Keratinocyte (primary cell): ENCODE measurements around the gene OR51V1. TPM values are rescaled to one million over a fixed set of nuclear protein-coding genes. Genes with fewer than 3 reads are reported as not detected.

Source experiments
- DNase-seq: peaks from one replicate; pipeline ENCODE4 v3.0.0-alpha.2; 2011; ENCODE audit warnings: low read depth, missing footprints, low spot score
- FAIRE-seq: peaks from 2 replicates; lab custom pipeline; 2011; peaks lifted over from hg19 to GRCh38; lab: Jason Lieb, UNC
- H2AFZ ChIP-seq: 2 replicates; pipeline ENCODE4 v1.6.0; 2012; ENCODE audit warnings: low read length, control low read depth, inconsistent platforms; ENCODE audit not compliant: control insufficient read depth
- H3K27ac ChIP-seq: 2 replicates; pipeline ENCODE4 v1.5.1; 2011; ENCODE audit warnings: low read length; ENCODE audit not compliant: control insufficient read depth, insufficient read depth
- H3K27me3 ChIP-seq: 3 replicates; pipeline ENCODE4 v1.6.0; 2011; ENCODE audit warnings: low read length; ENCODE audit not compliant: control insufficient read depth, insufficient read depth; ENCODE audit errors: extremely low read depth
- H3K36me3 ChIP-seq, 2 experiments: 2 replicates in 1 of 2; 3 replicates in 1 of 2; pipeline ENCODE4 v1.5.1; 2011; ENCODE audit warnings: low read length in 2 of 2, mild to moderate bottlenecking in 1 of 2; ENCODE audit not compliant: control insufficient read depth in 2 of 2, insufficient read depth in 2 of 2; ENCODE audit errors: extremely low read depth in 1 of 2
- H3K4me1 ChIP-seq: 3 replicates; pipeline ENCODE4 v1.5.1; 2011; ENCODE audit warnings: low read length; ENCODE audit not compliant: control insufficient read depth, insufficient read depth; ENCODE audit errors: extremely low read depth
- H3K4me2 ChIP-seq: 3 replicates; pipeline ENCODE4 v1.6.0; 2011; ENCODE audit warnings: low read depth, low read length; ENCODE audit not compliant: control insufficient read depth, insufficient read depth; ENCODE audit errors: extremely low read depth
- H3K4me3 ChIP-seq, 3 experiments: fragments of 200-600 bp in 1 of 3; sonication (generic) in 1 of 3; 2 replicates in 2 of 3; 3 replicates in 1 of 3; pipeline ENCODE4 v1.5.1; 2011 to 2016; ENCODE audit warnings: low read length in 3 of 3, mild to moderate bottlenecking in 3 of 3, control low read depth in 2 of 3, inconsistent platforms in 1 of 3, low read depth in 1 of 3, mixed read lengths in 1 of 3, mixed run types in 1 of 3, moderate library complexity in 1 of 3; ENCODE audit not compliant: control insufficient read depth in 2 of 3, insufficient read depth in 2 of 3; ENCODE audit errors: extremely low read depth in 1 of 3
- H3K79me2 ChIP-seq: 2 replicates; pipeline ENCODE4 v1.6.0; 2012; ENCODE audit warnings: low read length; ENCODE audit not compliant: control insufficient read depth, insufficient read depth
- H3K9ac ChIP-seq: 3 replicates; pipeline ENCODE4 v1.6.0; 2011; ENCODE audit warnings: low read length; ENCODE audit not compliant: control insufficient read depth, insufficient read depth; ENCODE audit errors: extremely low read depth
- H3K9me1 ChIP-seq: 3 replicates; pipeline ENCODE4 v1.6.0; 2011; ENCODE audit warnings: low read length; ENCODE audit not compliant: control insufficient read depth, insufficient read depth; ENCODE audit errors: extremely low read depth
- H3K9me3 ChIP-seq: 2 replicates; pipeline ENCODE4 v1.5.1; 2012; ENCODE audit warnings: low read depth, low read length; ENCODE audit not compliant: control insufficient read depth
- H4K20me1 ChIP-seq: 3 replicates; pipeline ENCODE4 v1.6.0; 2011; ENCODE audit warnings: low read length; ENCODE audit not compliant: control insufficient read depth, insufficient read depth; ENCODE audit errors: extremely low read depth
- CTCF ChIP-seq, 3 experiments: IDR thresholded peaks in 1 of 3; conservative IDR thresholded peaks in 1 of 3; optimal IDR thresholded peaks in 1 of 3; 2 replicates in 2 of 3; 3 replicates in 1 of 3; pipeline versions ENCODE3 to v1.5.1; 2011; ENCODE audit warnings: low read length in 3 of 3, mild to moderate bottlenecking in 3 of 3, moderate library complexity in 2 of 3, control low read depth in 1 of 3, inconsistent platforms in 1 of 3; ENCODE audit not compliant: insufficient read depth in 2 of 3; ENCODE audit errors: extremely low read depth in 1 of 3
- EZH2 ChIP-seq: IDR thresholded peaks from one replicate; pipeline ENCODE4 v1.6.1; 2012; ENCODE audit warnings: inconsistent platforms, mild to moderate bottlenecking, low read length, moderate library complexity
- dilution Hi-C: fragments of 300-500 bp; cut with MboI; formaldehyde crosslinking; loops from one replicate; pipeline ENCODE4 v1.7.0; 2020; ENCODE audit warnings: low sequenced_read_pairs; ENCODE audit not compliant: extremely low pct_ligation_motif_present
- polyA plus RNA-seq, 5 experiments: library from polyadenylated mRNA; depleted of rRNA in 3 of 5; stranded (reverse) in 3 of 5; stranded (forward) in 1 of 5; unstranded in 1 of 5; fragments of >200 nt; gene quantifications; 1 replicate in 1 of 5; 2 replicates in 3 of 5; 3 replicates in 1 of 5; pipeline versions ENCODE4 v1.2.1 to v1.2.3, GENCODE V29; 2011 to 2012; ENCODE audit warnings: missing spikeins in 2 of 5, low read depth in 1 of 5, low replicate concordance in 1 of 5

The OR51V1 gene
- polyA plus RNA-seq, 1 donor (not counting 4 experiments of a cell fraction or from before 2014, with no cell fraction given), result not detected

- dilution Hi-C loops, result no loop called here
- no peak for DNase-seq
These were observed 47.1 kb upstream of the OR51V1 start for GRCh38 chr11:5247472-5248192.

GRCh38 chr11:5246772-5247471, 46.4 kb upstream of the OR51V1 start:
- Histone ChIP-seq H3K4me1 (no peaks in the 10 kb centered on the region), H3K27ac (no peak overlapping the region), H3K79me2 (no peaks in the 10 kb centered on the region), H3K9me3 (no peaks in the 10 kb centered on the region), H3K9me1 (no peaks in the 10 kb centered on the region), H4K20me1 (no peaks in the 10 kb centered on the region), H3K4me3 (no peak overlapping the region), H3K9ac (no peak overlapping the region), H3K36me3 (no peaks in the 10 kb centered on the region), H3K27me3 (no peaks in the 10 kb centered on the region), H2AFZ (no peak overlapping the region), H3K4me2 (no peak overlapping the region)
- dilution Hi-C loops, result no loop called here
- no peak for DNase-seq
- TF ChIP-seq EZH2 (no peak), CTCF (optimal IDR thresholded peaks at IDR 0.05 in 1 of 3, IDR thresholded peaks at IDR 0.05 in 1 of 3, conservative IDR thresholded peaks at IDR 0.05 in 1 of 3; ENCODE audit: extremely low read depth in 1 of 3, insufficient read depth in 2 of 3, low read length in 3 of 3) (no peak)
- no peak for FAIRE-seq

More at GRCh38 chr11:5247472-5248192, 47.1 kb upstream of the OR51V1 start:
- no peak for FAIRE-seq
- Histone ChIP-seq H3K9me1 (no peaks in the 10 kb centered on the region), H3K9me3 (no peaks in the 10 kb centered on the region), H3K36me3 (no peaks in the 10 kb centered on the region), H3K27ac (no peak overlapping the region), H3K4me3 (no peak overlapping the region), H3K4me2 (no peak overlapping the region), H3K9ac (no peak overlapping the region), H3K27me3 (no peaks in the 10 kb centered on the region), H4K20me1 (no peaks in the 10 kb centered on the region), H2AFZ (no peak overlapping the region), H3K79me2 (no peaks in the 10 kb centered on the region), H3K4me1 (no peaks in the 10 kb centered on the region)
- no peak for TF ChIP-seq EZH2
- TF ChIP-seq CTCF (optimal IDR thresholded peaks at IDR 0.05 in 1 of 3, IDR thresholded peaks at IDR 0.05 in 1 of 3, conservative IDR thresholded peaks at IDR 0.05 in 1 of 3; ENCODE audit: extremely low read depth in 1 of 3, insufficient read depth in 2 of 3, low read length in 3 of 3), result no peak
